ENCODE data around the gene PLA2G6. TPM values are rescaled to one million over a fixed set of nuclear protein-coding genes. Genes with fewer than 3 reads are reported as not detected.

Gene PLA2G6
- total RNA-seq, 1 donor from 2014 or later, result 60.8 TPM

- Histone ChIP-seq H3K9me3 (no peaks in the 10 kb centered on the region), H3K4me3 (no peak overlapping the region), H3K4me1 (peaks cover 23% of the 10 kb centered on the region), H3K27me3 (ENCODE audit: low read depth) (no peaks in the 10 kb centered on the region), H3K36me3 (no peaks in the 10 kb centered on the region), H3K27ac (no peak overlapping the region)
- ATAC-seq (no peak), DNase-seq (no peak)
- intact Hi-C loops (cut with DNase I), result no loop called here
- no peak for TF ChIP-seq CTCF (IDR thresholded peaks at IDR 0.05)
Observed at GRCh38 chr22:38199826-38200559, 18.4 kb upstream of the PLA2G6 start.

- TF ChIP-seq CTCF (IDR thresholded peaks at IDR 0.05), result no peak
- intact Hi-C loops (cut with DNase I), result no loop called here
- no peak for DNase-seq
- H3K27me3 ChIP-seq (ENCODE audit: low read depth), result no peaks in the 10 kb centered on the region
- no peak overlapping the region for H3K4me3 ChIP-seq
- no peaks in the 10 kb centered on the region for H3K9me3 ChIP-seq
- H3K4me1 ChIP-seq, result peaks cover 22% of the 10 kb centered on the region
- ATAC-seq, result no peak
- H3K36me3 ChIP-seq, result no peaks in the 10 kb centered on the region
- H3K27ac ChIP-seq, result no peak overlapping the region
Observed at GRCh38 chr22:38196791-38197419, 15.3 kb upstream of the PLA2G6 start.

GRCh38 chr22:38193580-38193979 is 11.9 kb upstream of the PLA2G6 start:
- ATAC-seq (peak; percentile 44 to 60), DNase-seq (peak; percentile 58)
- Histone ChIP-seq H3K4me1 (peaks cover 19% of the 10 kb centered on the region), H3K9me3 (no peaks in the 10 kb centered on the region), H3K4me3 (no peak overlapping the region), H3K36me3 (no peaks in the 10 kb centered on the region), H3K27ac (no peak overlapping the region), H3K27me3 (ENCODE audit: low read depth) (no peaks in the 10 kb centered on the region)
- intact Hi-C loops (cut with DNase I), result no loop called here
- TF ChIP-seq CTCF (IDR thresholded peaks at IDR 0.05), result no peak

GRCh38 chr22:38192475-38192863 is 10.8 kb upstream of the PLA2G6 start:
- no peak overlapping the region for H3K27ac ChIP-seq
- no peak for ATAC-seq
- no peaks in the 10 kb centered on the region for H3K27me3 ChIP-seq (ENCODE audit: low read depth)
- DNase-seq, result no peak
- no peak overlapping the region for H3K4me3 ChIP-seq
- TF ChIP-seq CTCF (IDR thresholded peaks at IDR 0.05), result no peak
- no peaks in the 10 kb centered on the region for H3K36me3 ChIP-seq
- H3K4me1 ChIP-seq, result peaks cover 27% of the 10 kb centered on the region
- intact Hi-C loops (cut with DNase I), result no loop called here
- H3K9me3 ChIP-seq, result no peaks in the 10 kb centered on the region

GRCh38 chr22:38191731-38192474 is 10.3 kb upstream of the PLA2G6 start:
- no peaks in the 10 kb centered on the region for H3K36me3 ChIP-seq
- no peak overlapping the region for H3K27ac ChIP-seq
- H3K9me3 ChIP-seq, result no peaks in the 10 kb centered on the region
- ATAC-seq, result no peak
- no peaks in the 10 kb centered on the region for H3K27me3 ChIP-seq (ENCODE audit: low read depth)
- no peak for TF ChIP-seq CTCF (IDR thresholded peaks at IDR 0.05)
- intact Hi-C loops (cut with DNase I), result no loop called here
- H3K4me3 ChIP-seq, result no peak overlapping the region
- no peak for DNase-seq
- peaks cover 33% of the 10 kb centered on the region for H3K4me1 ChIP-seq
